Neural cell (in vitro differentiated cells): Measurements from ENCODE around the gene ZNF536. TPM values are rescaled to one million over a fixed set of nuclear protein-coding genes. Genes with fewer than 3 reads are reported as not detected.

Experiments used
- H2AFZ ChIP-seq: fragments of 200-600, 300-800 bp; sonication (generic), shearing (Covaris generic); 2 replicates; pipeline ENCODE4 v1.6.0; 2014; ENCODE audit warnings: low read depth, mild to moderate bottlenecking, antibody characterized with exemption, low read length, moderate library complexity
- H3F3A ChIP-seq: fragments of 200-600 bp; shearing (Covaris generic); 2 replicates; pipeline ENCODE4 v1.6.1; 2016; ENCODE audit warnings: mild to moderate bottlenecking, moderate library complexity, mixed read lengths, antibody characterized with exemption, low read length; ENCODE audit not compliant: insufficient read depth, poor library complexity, severe bottlenecking
- H3K27ac ChIP-seq: fragments of 200-600, 300-800 bp; sonication (generic), shearing (Covaris generic); 2 replicates; pipeline ENCODE4 v1.5.1; 2014; ENCODE audit warnings: mild to moderate bottlenecking, low read length, moderate library complexity
- H3K27me3 ChIP-seq: fragments of 300-800, 200-600 bp; sonication (generic), shearing (Covaris generic); 2 replicates; pipeline ENCODE4 v1.6.0; 2014; ENCODE audit warnings: mild to moderate bottlenecking, low read depth, low read length, moderate library complexity; ENCODE audit not compliant: insufficient read depth
- H3K36me3 ChIP-seq: fragments of 300-800, 200-600 bp; sonication (generic), shearing (Covaris generic); 2 replicates; pipeline ENCODE4 v1.5.1; 2014; ENCODE audit warnings: mild to moderate bottlenecking, antibody characterized with exemption, low read length, moderate library complexity; ENCODE audit not compliant: insufficient read depth
- H3K4me2 ChIP-seq: fragments of 300-800, 200-600 bp; sonication (generic), shearing (Covaris generic); 2 replicates; pipeline ENCODE4 v1.6.0; 2014; ENCODE audit warnings: mild to moderate bottlenecking, low read length
- H3K4me3 ChIP-seq: fragments of 300-800, 200-600 bp; sonication (generic), shearing (Covaris generic); 2 replicates; pipeline ENCODE4 v1.5.1; 2014; ENCODE audit warnings: mild to moderate bottlenecking, low read length, moderate library complexity
- H3K79me2 ChIP-seq: fragments of 200-600 bp; shearing (Covaris generic); replicated peaks from 2 replicates; pipeline ENCODE4 v1.6.0; 2014; ENCODE audit warnings: mild to moderate bottlenecking, low read length, moderate library complexity; ENCODE audit not compliant: insufficient read depth
- H3K9ac ChIP-seq: fragments of 300-800, 200-600 bp; sonication (generic), shearing (Covaris generic); 2 replicates; pipeline ENCODE4 v1.6.1; 2016; ENCODE audit warnings: mild to moderate bottlenecking, low read length, mixed read lengths
- H3K9me2 ChIP-seq: fragments of 200-600 bp; shearing (Covaris generic); 2 replicates; pipeline ENCODE4 v1.6.1; 2016; ENCODE audit warnings: mild to moderate bottlenecking, low read length, mixed read lengths; ENCODE audit not compliant: insufficient read depth
- H3K9me3 ChIP-seq: fragments of 200-600, 300-800 bp; sonication (generic), shearing (Covaris generic); 2 replicates; pipeline ENCODE4 v1.6.1; 2016; ENCODE audit warnings: mild to moderate bottlenecking, mixed run types, low read length, moderate library complexity, mixed read lengths
- H4K20me1 ChIP-seq: fragments of 200-600 bp; shearing (Covaris generic); 2 replicates; pipeline ENCODE4 v1.6.1; 2016; ENCODE audit warnings: mild to moderate bottlenecking, mixed run types; ENCODE audit not compliant: insufficient read depth
- CTCF ChIP-seq: fragments of 450-650 bp; IDR thresholded peaks from 2 replicates; pipeline ENCODE4 v1.5.1; 2014; ENCODE audit warnings: antibody characterized with exemption, mild to moderate bottlenecking, moderate library complexity; ENCODE audit not compliant: poor library complexity, severe bottlenecking
- EP300 ChIP-seq: fragments of 450-650 bp; conservative IDR thresholded peaks from 2 replicates; pipeline ENCODE4 v1.6.1; 2014; ENCODE audit warnings: antibody characterized with exemption, mild to moderate bottlenecking, moderate library complexity; ENCODE audit not compliant: poor library complexity, severe bottlenecking
- EZH2 ChIP-seq: fragments of 200-600, 300-800 bp; shearing (Covaris generic), sonication (generic); IDR thresholded peaks from 2 replicates; pipeline ENCODE4 v1.6.1; 2014; ENCODE audit warnings: antibody characterized with exemption, low read length, borderline replicate concordance, mild to moderate bottlenecking; ENCODE audit not compliant: insufficient read depth, poor library complexity, severe bottlenecking
- MXI1 ChIP-seq: fragments of 450-650 bp; conservative IDR thresholded peaks from 2 replicates; pipeline ENCODE4 v1.6.1; 2014; ENCODE audit warnings: antibody characterized with exemption, mild to moderate bottlenecking; ENCODE audit not compliant: poor library complexity, severe bottlenecking
- POLR2AphosphoS5 ChIP-seq: IDR thresholded peaks from 2 replicates; pipeline ENCODE4 v1.6.1; 2012
- RAD21 ChIP-seq: fragments of 450-650 bp; conservative IDR thresholded peaks from 2 replicates; pipeline ENCODE4 v1.6.1; 2014; ENCODE audit warnings: antibody characterized with exemption, mild to moderate bottlenecking, moderate library complexity
- SMC3 ChIP-seq: fragments of 450-650 bp; conservative IDR thresholded peaks from 2 replicates; pipeline ENCODE4 v1.6.1; 2014; ENCODE audit warnings: antibody characterized with exemption, mild to moderate bottlenecking, moderate library complexity; ENCODE audit not compliant: poor library complexity
- TAF1 ChIP-seq: IDR thresholded peaks from 2 replicates; pipeline ENCODE4 v1.6.1; 2012; ENCODE audit warnings: low read depth
- polyA plus RNA-seq: library from polyadenylated mRNA; depleted of rRNA; stranded (reverse); fragments of >200 nt; gene quantifications from 2 replicates; pipeline ENCODE4 v1.2.3, GENCODE V29; 2014
- TF ChIP-seq, protein P1 (sequence below): IDR thresholded peaks from 2 replicates; pipeline ENCODE4 v1.6.1; 2012; ENCODE audit warnings: borderline replicate concordance

Gene ZNF536
- polyA plus RNA-seq, 1 donor from 2014 or later, result 13.9 TPM

DNA sequence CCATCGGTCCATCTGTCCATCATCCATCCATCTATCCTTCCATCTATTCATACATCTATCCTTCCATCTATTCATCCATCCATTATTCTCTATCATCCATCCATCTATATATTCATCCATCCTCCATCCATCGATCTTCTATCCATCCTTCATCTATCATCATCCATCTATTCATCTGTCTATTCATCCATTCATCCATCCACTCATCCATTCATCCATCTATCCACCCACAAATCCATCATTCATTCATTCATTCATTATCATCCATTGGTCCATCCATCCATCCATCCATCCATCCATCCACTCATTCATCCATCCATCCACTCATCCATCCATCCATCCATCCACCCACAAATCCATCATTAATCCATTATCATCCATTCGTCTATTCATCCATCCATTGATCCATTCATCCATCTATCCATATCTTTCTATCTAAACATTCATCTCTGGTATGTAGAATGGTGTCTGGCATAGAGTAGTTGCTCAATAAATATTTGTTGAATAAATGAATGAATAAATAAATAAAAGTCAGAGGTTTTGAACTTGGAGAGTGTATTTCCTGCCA, 36.6 kb downstream of the ZNF536 start:
- Histone ChIP-seq H3K27ac (no peak overlapping the region), H4K20me1 (no peaks in the 10 kb centered on the region), H3F3A (no peaks in the 10 kb centered on the region), H3K4me2 (no peak overlapping the region), H3K36me3 (no peaks in the 10 kb centered on the region), H3K4me3 (no peak overlapping the region), H3K9ac (no peak overlapping the region), H3K27me3 (no peaks in the 10 kb centered on the region), H2AFZ (no peak overlapping the region), H3K79me2 (no peaks in the 10 kb centered on the region), H3K9me3 (no peaks in the 10 kb centered on the region), H3K9me2 (no peaks in the 10 kb centered on the region)
- TF ChIP-seq CTCF (no peak), EP300 (no peak), TAF1 (no peak), RAD21 (no peak), MXI1 (no peak), POLR2AphosphoS5 (no peak), SMC3 (no peak), EZH2 (no peak)
- TF ChIP-seq, protein P1, sequence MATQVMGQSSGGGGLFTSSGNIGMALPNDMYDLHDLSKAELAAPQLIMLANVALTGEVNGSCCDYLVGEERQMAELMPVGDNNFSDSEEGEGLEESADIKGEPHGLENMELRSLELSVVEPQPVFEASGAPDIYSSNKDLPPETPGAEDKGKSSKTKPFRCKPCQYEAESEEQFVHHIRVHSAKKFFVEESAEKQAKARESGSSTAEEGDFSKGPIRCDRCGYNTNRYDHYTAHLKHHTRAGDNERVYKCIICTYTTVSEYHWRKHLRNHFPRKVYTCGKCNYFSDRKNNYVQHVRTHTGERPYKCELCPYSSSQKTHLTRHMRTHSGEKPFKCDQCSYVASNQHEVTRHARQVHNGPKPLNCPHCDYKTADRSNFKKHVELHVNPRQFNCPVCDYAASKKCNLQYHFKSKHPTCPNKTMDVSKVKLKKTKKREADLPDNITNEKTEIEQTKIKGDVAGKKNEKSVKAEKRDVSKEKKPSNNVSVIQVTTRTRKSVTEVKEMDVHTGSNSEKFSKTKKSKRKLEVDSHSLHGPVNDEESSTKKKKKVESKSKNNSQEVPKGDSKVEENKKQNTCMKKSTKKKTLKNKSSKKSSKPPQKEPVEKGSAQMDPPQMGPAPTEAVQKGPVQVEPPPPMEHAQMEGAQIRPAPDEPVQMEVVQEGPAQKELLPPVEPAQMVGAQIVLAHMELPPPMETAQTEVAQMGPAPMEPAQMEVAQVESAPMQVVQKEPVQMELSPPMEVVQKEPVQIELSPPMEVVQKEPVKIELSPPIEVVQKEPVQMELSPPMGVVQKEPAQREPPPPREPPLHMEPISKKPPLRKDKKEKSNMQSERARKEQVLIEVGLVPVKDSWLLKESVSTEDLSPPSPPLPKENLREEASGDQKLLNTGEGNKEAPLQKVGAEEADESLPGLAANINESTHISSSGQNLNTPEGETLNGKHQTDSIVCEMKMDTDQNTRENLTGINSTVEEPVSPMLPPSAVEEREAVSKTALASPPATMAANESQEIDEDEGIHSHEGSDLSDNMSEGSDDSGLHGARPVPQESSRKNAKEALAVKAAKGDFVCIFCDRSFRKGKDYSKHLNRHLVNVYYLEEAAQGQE, result no peak

GRCh38 chr19:30411714-30412113, 39.5 kb downstream of the ZNF536 start:
- Histone ChIP-seq H3K9me3 (no peaks in the 10 kb centered on the region), H3K4me2 (no peak overlapping the region), H3K4me3 (no peak overlapping the region), H3K9me2 (no peaks in the 10 kb centered on the region), H3F3A (no peaks in the 10 kb centered on the region), H3K27ac (no peak overlapping the region), H3K27me3 (no peaks in the 10 kb centered on the region), H3K36me3 (no peaks in the 10 kb centered on the region), H3K9ac (no peak overlapping the region), H3K79me2 (no peaks in the 10 kb centered on the region), H4K20me1 (no peaks in the 10 kb centered on the region), H2AFZ (no peak overlapping the region)
- no peak for TF ChIP-seq POLR2AphosphoS5

DNA sequence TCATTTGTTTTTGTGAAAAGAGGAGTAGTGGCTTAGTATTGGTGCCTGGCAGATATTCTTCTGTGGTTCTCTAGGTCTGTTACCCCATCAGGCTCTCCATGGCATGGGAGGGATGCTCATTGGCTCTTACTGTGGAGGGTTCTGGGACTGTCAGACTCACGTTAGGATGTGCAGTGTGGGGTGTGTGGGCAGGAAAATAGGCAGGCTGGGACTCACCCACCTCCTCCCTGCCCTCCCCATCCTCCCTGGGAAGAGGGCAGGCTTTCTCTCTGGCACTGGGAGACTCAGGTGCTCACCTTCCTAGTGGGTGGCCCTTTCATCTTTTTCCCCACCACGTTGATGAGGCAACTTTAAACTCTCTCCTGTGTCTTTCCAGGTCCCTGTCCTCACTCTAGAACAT, 44.2 kb downstream of the ZNF536 start:
- no peaks in the 10 kb centered on the region for H3F3A ChIP-seq
- no peaks in the 10 kb centered on the region for H3K27me3 ChIP-seq
- no peak overlapping the region for H3K27ac ChIP-seq
- no peak overlapping the region for H3K4me2 ChIP-seq
- no peaks in the 10 kb centered on the region for H3K9me2 ChIP-seq
- no peak overlapping the region for H2AFZ ChIP-seq
- no peak overlapping the region for H3K4me3 ChIP-seq
- no peak overlapping the region for H3K9ac ChIP-seq
- TF ChIP-seq, protein P1, result no peak
- no peak for TF ChIP-seq EP300
- no peak for TF ChIP-seq EZH2
- no peak for TF ChIP-seq CTCF
- no peak for TF ChIP-seq SMC3
- TF ChIP-seq TAF1, result no peak
- no peak for TF ChIP-seq MXI1
- no peaks in the 10 kb centered on the region for H3K36me3 ChIP-seq
- H3K79me2 ChIP-seq, result no peaks in the 10 kb centered on the region
- no peaks in the 10 kb centered on the region for H3K9me3 ChIP-seq
- H4K20me1 ChIP-seq, result no peaks in the 10 kb centered on the region
